ENCODE measurements around the gene PDE9A. TPM values are rescaled to one million over a fixed set of nuclear protein-coding genes. Genes with fewer than 3 reads are reported as not detected.

PDE9A gene
- total RNA-seq, 4 donors from 2014 or later: 10.6 to 83.2 (median 28.5) TPM

GRCh38 chr21:42681296-42682206 lies 28.1 kb downstream of the PDE9A start:
- no peak for ATAC-seq
- Histone ChIP-seq H3K27me3 (no peaks in the 10 kb centered on the region), H3K9me3 (no peaks in the 10 kb centered on the region), H3K4me1 (peaks cover 0 to 35% (median 10%) of the 10 kb centered on the region in 3 donors), H3K36me3 (peaks cover 0 to 15% of the 10 kb centered on the region in 2 donors), H3K4me3 (no peak overlapping the region), H3K27ac (no peak overlapping the region)
- 84 to 100% methylated on average over 1 to 12 of the region's 24 CpGs for WGBS, 2 donors (ENCODE audit: low coverage in 1 of 2)
- TF ChIP-seq EP300 (IDR thresholded peaks at IDR 0.05) (no peak), POLR2A (IDR thresholded peaks at IDR 0.05) (no peak), CTCF (IDR thresholded peaks at IDR 0.05) (no peak), POLR2AphosphoS5 (IDR thresholded peaks at IDR 0.05) (no peak)

- Histone ChIP-seq H3K27me3 (no peaks in the 10 kb centered on the region), H3K4me1 (peaks cover 0 to 31% (median 8%) of the 10 kb centered on the region in 3 donors), H3K4me3 (no peak overlapping the region), H3K36me3 (peaks cover 0 to 17% of the 10 kb centered on the region in 2 donors), H3K9me3 (no peaks in the 10 kb centered on the region), H3K27ac (no peak overlapping the region)
- TF ChIP-seq EP300 (IDR thresholded peaks at IDR 0.05) (no peak), POLR2A (IDR thresholded peaks at IDR 0.05) (no peak), CTCF (IDR thresholded peaks at IDR 0.05) (no peak), POLR2AphosphoS5 (IDR thresholded peaks at IDR 0.05) (no peak)
- 73 to 83% methylated on average over 7 to 11 of the region's 15 CpGs for WGBS, 2 donors (ENCODE audit: low coverage in 1 of 2)
- ATAC-seq: no peak
Measured at GRCh38 chr21:42682661-42683210, 29.3 kb downstream of the PDE9A start.

- TF ChIP-seq POLR2AphosphoS5 (IDR thresholded peaks at IDR 0.05) (no peak), CTCF (IDR thresholded peaks at IDR 0.05) (no peak), EP300 (IDR thresholded peaks at IDR 0.05) (no peak), POLR2A (IDR thresholded peaks at IDR 0.05) (no peak)
- H3K9me3 ChIP-seq: no peaks in the 10 kb centered on the region
- H3K4me1 ChIP-seq: peaks cover 0 to 23% (median under 1%) of the 10 kb centered on the region in 3 donors
- ATAC-seq: no peak
- H3K27ac ChIP-seq: no peak overlapping the region
- no peak overlapping the region for H3K4me3 ChIP-seq
- WGBS, 2 donors (ENCODE audit: low coverage in 1 of 2): 89 to 93% methylated on average over 3 to 5 of the region's 19 CpGs
- no peaks in the 10 kb centered on the region for H3K27me3 ChIP-seq
- H3K36me3 ChIP-seq: peaks cover 0 to 23% of the 10 kb centered on the region in 2 donors
Measured at GRCh38 chr21:42683371-42684108, 30.1 kb downstream of the PDE9A start.

- no peaks in the 10 kb centered on the region for H3K27me3 ChIP-seq
- ATAC-seq: no peak
- peak overlapping the region in 1 of 2 donors; percentile 28 for H3K4me3 ChIP-seq
- peaks cover 0 to 31% of the 10 kb centered on the region in 2 donors for H3K36me3 ChIP-seq
- 78 to 84% methylated on average over 4 to 5 of the region's 22 CpGs for WGBS, 2 donors (ENCODE audit: low coverage in 1 of 2)
- TF ChIP-seq CTCF (IDR thresholded peaks at IDR 0.05) (no peak), EP300 (IDR thresholded peaks at IDR 0.05) (no peak), POLR2A (IDR thresholded peaks at IDR 0.05) (no peak), POLR2AphosphoS5 (IDR thresholded peaks at IDR 0.05) (no peak)
- H3K27ac ChIP-seq: no peak overlapping the region
- H3K9me3 ChIP-seq: no peaks in the 10 kb centered on the region
- peaks cover 0 to 21% (median 0%) of the 10 kb centered on the region in 3 donors for H3K4me1 ChIP-seq
Measured at GRCh38 chr21:42684109-42684916, 30.9 kb downstream of the PDE9A start.
